MCF 10A (cell line): Measurements from ENCODE around the gene SDHAF1. TPM values are rescaled to one million over a fixed set of nuclear protein-coding genes. Genes with fewer than 3 reads are reported as not detected.

Source experiments
- BruUV-seq: library from RNA; stranded (reverse); fragments of 400-500 nt; replicated peaks from 2 replicates; lab custom pipeline; 2021; lab: Mats Ljungman, UMichigan
- CTCF ChIA-PET: fragments of 300-600 bp; sonication (Branson Sonifier 250); formaldehyde crosslinking; extraction: SDS; loops from one replicate; lab custom pipeline; 2021; ENCODE audit warnings: antibody characterized with exemption, inconsistent platforms; lab: Yijun Ruan, JAX
- POLR2A ChIA-PET: fragments of 300-600, 350-650 bp; sonication (Branson Sonifier 250); formaldehyde crosslinking; extraction: SDS; loops from one replicate; lab custom pipeline; 2020; ENCODE audit warnings: antibody characterized with exemption, inconsistent platforms; lab: Yijun Ruan, JAX
- DNase-seq: peaks from one replicate; pipeline ENCODE4 v3.0.0-alpha.2; 2018; ENCODE audit not compliant: unreplicated experiment
- H3K27ac Mint-ChIP-seq: one replicate; pipeline ENCODE4 v1.8.0; 2022; ENCODE audit warnings: mild to moderate bottlenecking, low read depth, mixed read lengths; ENCODE audit not compliant: unreplicated experiment
- H3K27me3 Mint-ChIP-seq: one replicate; pipeline ENCODE4 v1.8.0; 2022; ENCODE audit warnings: mixed read lengths; ENCODE audit not compliant: insufficient read depth, unreplicated experiment
- H3K36me3 Mint-ChIP-seq: one replicate; pipeline ENCODE4 v1.8.0; 2022; ENCODE audit warnings: mild to moderate bottlenecking, moderate library complexity, mixed read lengths; ENCODE audit not compliant: insufficient read depth, unreplicated experiment
- H3K4me1 Mint-ChIP-seq: one replicate; pipeline ENCODE4 v1.8.0; 2022; ENCODE audit warnings: mixed read lengths; ENCODE audit not compliant: insufficient read depth, unreplicated experiment
- H3K4me3 Mint-ChIP-seq: one replicate; pipeline ENCODE4 v1.8.0; 2022; ENCODE audit warnings: mild to moderate bottlenecking, moderate library complexity, mixed read lengths; ENCODE audit not compliant: unreplicated experiment
- H3K9me3 Mint-ChIP-seq: one replicate; pipeline ENCODE4 v1.8.0; 2022; ENCODE audit warnings: mixed read lengths; ENCODE audit not compliant: unreplicated experiment
- CTCF ChIP-seq: fragments of 200-600 bp; IDR thresholded peaks from one replicate; pipeline ENCODE4 v1.8.0; 2022; ENCODE audit warnings: antibody characterized with exemption, mild to moderate bottlenecking; ENCODE audit not compliant: unreplicated experiment
- intact Hi-C: fragments of 100-400 bp; cut with micrococcal nuclease; formaldehyde crosslinking; loops from 2 replicates; pipeline ENCODE4 v1.14.1; 2022
- total RNA-seq: library from RNA; stranded (reverse); gene quantifications from 2 replicates; pipeline ENCODE4 v1.2.3, GENCODE V29; 2022

The SDHAF1 gene
- total RNA-seq, 1 experiment from 2014 or later, result 14.4 TPM

GRCh38 chr19:35990771-35991730 is 3.9 kb upstream of the SDHAF1 start:
- Mint-ChIP-seq H3K27me3 (peaks cover 13% of the 10 kb centered on the region), H3K9me3 (peaks cover 7% of the 10 kb centered on the region), H3K27ac (no peak overlapping the region), H3K36me3 (peaks cover 12% of the 10 kb centered on the region), H3K4me1 (peaks cover 7% of the 10 kb centered on the region), H3K4me3 (no peak overlapping the region)
- ChIA-PET POLR2A (no interaction called here), CTCF (interaction anchor here (0.6 kb wide), 1 partner anchor 206 kb away, joined by 3 read pairs; no protein-coding TSS in a partner anchor)
- intact Hi-C loops, result no loop called here
- no peak for TF ChIP-seq CTCF
- no peak for DNase-seq
- BruUV-seq, result no TSS peak

GRCh38 chr19:35991731-35992450 is 3.1 kb upstream of the SDHAF1 start:
- POLR2A ChIA-PET, result no interaction called here
- Mint-ChIP-seq H3K4me3 (no peak overlapping the region), H3K27ac (no peak overlapping the region), H3K27me3 (peaks cover 5% of the 10 kb centered on the region), H3K9me3 (peaks cover 7% of the 10 kb centered on the region), H3K36me3 (peaks cover 12% of the 10 kb centered on the region), H3K4me1 (peaks cover 14% of the 10 kb centered on the region)
- no peak for TF ChIP-seq CTCF
- CTCF ChIA-PET, result interaction anchor here (0.6 to 0.7 kb wide), 3 partner anchors 178 to 486 kb away, joined by 3 read pairs; no protein-coding TSS in a partner anchor
- no peak for DNase-seq
- intact Hi-C loops, result no loop called here
- BruUV-seq, result no TSS peak

GRCh38 chr19:35992907-35993765 is 1.9 kb upstream of the SDHAF1 start:
- Mint-ChIP-seq H3K27me3 (no peaks in the 10 kb centered on the region), H3K4me3 (peak overlapping the region; percentile 28)
- intact Hi-C loops, result no loop called here

More at GRCh38 chr19:35992907-35993765, 1.9 kb upstream of the SDHAF1 start:
- H3K9me3 Mint-ChIP-seq, result peaks cover 7% of the 10 kb centered on the region
- no TSS peak for BruUV-seq
- peaks cover 14% of the 10 kb centered on the region for H3K4me1 Mint-ChIP-seq
- no peak for DNase-seq
- ChIA-PET CTCF (interaction anchor here (0.6 kb wide), 1 partner anchor 341 kb away, joined by 5 read pairs; no protein-coding TSS in a partner anchor), POLR2A (interaction anchor here (0.7 kb wide), 1 partner anchor 506 kb away, joined by 3 read pairs; no protein-coding TSS in a partner anchor)
- no peak overlapping the region for H3K27ac Mint-ChIP-seq
- H3K36me3 Mint-ChIP-seq, result peaks cover 20% of the 10 kb centered on the region
- no peak for TF ChIP-seq CTCF
